H1 (cell line): ENCODE measurements around the gene MPIG6B. TPM values are rescaled to one million over a fixed set of nuclear protein-coding genes. Genes with fewer than 3 reads are reported as not detected.

Experiments
- KDM5A ChIP-seq: fragments of 200-600 bp; IDR thresholded peaks from 2 replicates; pipeline ENCODE4 v1.7.1; 2012; ENCODE audit warnings: mild to moderate bottlenecking, low read length, inconsistent platforms, mixed read lengths
- NANOG ChIP-seq: IDR thresholded peaks from 2 replicates; pipeline ENCODE4 v1.6.1; 2011; ENCODE audit warnings: low read length, low read depth, mild to moderate bottlenecking, inconsistent platforms; ENCODE audit not compliant: insufficient read depth, poor library complexity, severe bottlenecking
- TEAD4 ChIP-seq: IDR thresholded peaks from 2 replicates; pipeline ENCODE4 v1.6.1; 2012; ENCODE audit warnings: low read depth, low read length, inconsistent platforms, mixed read lengths
- USF2 ChIP-seq: IDR thresholded peaks from 2 replicates; pipeline ENCODE4 v1.6.1; 2011; ENCODE audit warnings: low read length, improper control_type of control experiment
- polyA plus RNA-seq, 7 experiments: library from polyadenylated mRNA; depleted of rRNA in 3 of 7; stranded (reverse) in 5 of 7; unstranded in 2 of 7; fragments of >200 nt in 5 of 7; fragments of 200-250 nt in 2 of 7; gene quantifications; 1 replicate in 5 of 7; 2 replicates in 1 of 7; 4 replicates in 1 of 7; pipeline versions ENCODE4 v1.2.1 to v1.2.3, GENCODE V29; 2011 to 2013; ENCODE audit warnings: missing spikeins in 2 of 7, mixed read lengths in 2 of 7
- total RNA-seq: library from RNA; stranded (reverse); fragmentation: NEBNext Ultra II Directional; extraction: Animal tissue kit (Norgen Biotek cat#: 25700); gene quantifications from 2 replicates; pipeline ENCODE4 v1.2.1, GENCODE V29; 2021
- TF ChIP-seq, protein P1 (sequence below): fragments of 300-600 bp; sonication (generic); IDR thresholded peaks from 2 replicates; pipeline ENCODE4 v1.7.1; 2012; ENCODE audit warnings: low read length, moderate library complexity, mild to moderate bottlenecking, inconsistent platforms; ENCODE audit not compliant: insufficient replicate concordance

MPIG6B gene
- total and polyA plus RNA-seq, 2 of the 8 experiments (the other 6 are each of a cell fraction or from before 2014, with no cell fraction given), result 0.18 TPM; not detected in 1

- TF ChIP-seq, protein P1, sequence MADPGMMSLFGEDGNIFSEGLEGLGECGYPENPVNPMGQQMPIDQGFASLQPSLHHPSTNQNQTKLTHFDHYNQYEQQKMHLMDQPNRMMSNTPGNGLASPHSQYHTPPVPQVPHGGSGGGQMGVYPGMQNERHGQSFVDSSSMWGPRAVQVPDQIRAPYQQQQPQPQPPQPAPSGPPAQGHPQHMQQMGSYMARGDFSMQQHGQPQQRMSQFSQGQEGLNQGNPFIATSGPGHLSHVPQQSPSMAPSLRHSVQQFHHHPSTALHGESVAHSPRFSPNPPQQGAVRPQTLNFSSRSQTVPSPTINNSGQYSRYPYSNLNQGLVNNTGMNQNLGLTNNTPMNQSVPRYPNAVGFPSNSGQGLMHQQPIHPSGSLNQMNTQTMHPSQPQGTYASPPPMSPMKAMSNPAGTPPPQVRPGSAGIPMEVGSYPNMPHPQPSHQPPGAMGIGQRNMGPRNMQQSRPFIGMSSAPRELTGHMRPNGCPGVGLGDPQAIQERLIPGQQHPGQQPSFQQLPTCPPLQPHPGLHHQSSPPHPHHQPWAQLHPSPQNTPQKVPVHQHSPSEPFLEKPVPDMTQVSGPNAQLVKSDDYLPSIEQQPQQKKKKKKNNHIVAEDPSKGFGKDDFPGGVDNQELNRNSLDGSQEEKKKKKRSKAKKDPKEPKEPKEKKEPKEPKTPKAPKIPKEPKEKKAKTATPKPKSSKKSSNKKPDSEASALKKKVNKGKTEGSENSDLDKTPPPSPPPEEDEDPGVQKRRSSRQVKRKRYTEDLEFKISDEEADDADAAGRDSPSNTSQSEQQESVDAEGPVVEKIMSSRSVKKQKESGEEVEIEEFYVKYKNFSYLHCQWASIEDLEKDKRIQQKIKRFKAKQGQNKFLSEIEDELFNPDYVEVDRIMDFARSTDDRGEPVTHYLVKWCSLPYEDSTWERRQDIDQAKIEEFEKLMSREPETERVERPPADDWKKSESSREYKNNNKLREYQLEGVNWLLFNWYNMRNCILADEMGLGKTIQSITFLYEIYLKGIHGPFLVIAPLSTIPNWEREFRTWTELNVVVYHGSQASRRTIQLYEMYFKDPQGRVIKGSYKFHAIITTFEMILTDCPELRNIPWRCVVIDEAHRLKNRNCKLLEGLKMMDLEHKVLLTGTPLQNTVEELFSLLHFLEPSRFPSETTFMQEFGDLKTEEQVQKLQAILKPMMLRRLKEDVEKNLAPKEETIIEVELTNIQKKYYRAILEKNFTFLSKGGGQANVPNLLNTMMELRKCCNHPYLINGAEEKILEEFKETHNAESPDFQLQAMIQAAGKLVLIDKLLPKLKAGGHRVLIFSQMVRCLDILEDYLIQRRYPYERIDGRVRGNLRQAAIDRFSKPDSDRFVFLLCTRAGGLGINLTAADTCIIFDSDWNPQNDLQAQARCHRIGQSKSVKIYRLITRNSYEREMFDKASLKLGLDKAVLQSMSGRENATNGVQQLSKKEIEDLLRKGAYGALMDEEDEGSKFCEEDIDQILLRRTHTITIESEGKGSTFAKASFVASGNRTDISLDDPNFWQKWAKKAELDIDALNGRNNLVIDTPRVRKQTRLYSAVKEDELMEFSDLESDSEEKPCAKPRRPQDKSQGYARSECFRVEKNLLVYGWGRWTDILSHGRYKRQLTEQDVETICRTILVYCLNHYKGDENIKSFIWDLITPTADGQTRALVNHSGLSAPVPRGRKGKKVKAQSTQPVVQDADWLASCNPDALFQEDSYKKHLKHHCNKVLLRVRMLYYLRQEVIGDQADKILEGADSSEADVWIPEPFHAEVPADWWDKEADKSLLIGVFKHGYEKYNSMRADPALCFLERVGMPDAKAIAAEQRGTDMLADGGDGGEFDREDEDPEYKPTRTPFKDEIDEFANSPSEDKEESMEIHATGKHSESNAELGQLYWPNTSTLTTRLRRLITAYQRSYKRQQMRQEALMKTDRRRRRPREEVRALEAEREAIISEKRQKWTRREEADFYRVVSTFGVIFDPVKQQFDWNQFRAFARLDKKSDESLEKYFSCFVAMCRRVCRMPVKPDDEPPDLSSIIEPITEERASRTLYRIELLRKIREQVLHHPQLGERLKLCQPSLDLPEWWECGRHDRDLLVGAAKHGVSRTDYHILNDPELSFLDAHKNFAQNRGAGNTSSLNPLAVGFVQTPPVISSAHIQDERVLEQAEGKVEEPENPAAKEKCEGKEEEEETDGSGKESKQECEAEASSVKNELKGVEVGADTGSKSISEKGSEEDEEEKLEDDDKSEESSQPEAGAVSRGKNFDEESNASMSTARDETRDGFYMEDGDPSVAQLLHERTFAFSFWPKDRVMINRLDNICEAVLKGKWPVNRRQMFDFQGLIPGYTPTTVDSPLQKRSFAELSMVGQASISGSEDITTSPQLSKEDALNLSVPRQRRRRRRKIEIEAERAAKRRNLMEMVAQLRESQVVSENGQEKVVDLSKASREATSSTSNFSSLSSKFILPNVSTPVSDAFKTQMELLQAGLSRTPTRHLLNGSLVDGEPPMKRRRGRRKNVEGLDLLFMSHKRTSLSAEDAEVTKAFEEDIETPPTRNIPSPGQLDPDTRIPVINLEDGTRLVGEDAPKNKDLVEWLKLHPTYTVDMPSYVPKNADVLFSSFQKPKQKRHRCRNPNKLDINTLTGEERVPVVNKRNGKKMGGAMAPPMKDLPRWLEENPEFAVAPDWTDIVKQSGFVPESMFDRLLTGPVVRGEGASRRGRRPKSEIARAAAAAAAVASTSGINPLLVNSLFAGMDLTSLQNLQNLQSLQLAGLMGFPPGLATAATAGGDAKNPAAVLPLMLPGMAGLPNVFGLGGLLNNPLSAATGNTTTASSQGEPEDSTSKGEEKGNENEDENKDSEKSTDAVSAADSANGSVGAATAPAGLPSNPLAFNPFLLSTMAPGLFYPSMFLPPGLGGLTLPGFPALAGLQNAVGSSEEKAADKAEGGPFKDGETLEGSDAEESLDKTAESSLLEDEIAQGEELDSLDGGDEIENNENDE, result no peak
- TF ChIP-seq TEAD4 (no peak), KDM5A (no peak), USF2 (no peak), NANOG (no peak)
Observed at GRCh38 chr6:31742894-31743293, 19.7 kb downstream of the MPIG6B start (continued).
